A549 (cell line): ENCODE results near the gene CFAP97. TPM values are rescaled to one million over a fixed set of nuclear protein-coding genes. Genes with fewer than 3 reads are reported as not detected.

ENCODE experiments used
- ATAC-seq, 2 experiments: fragments of 200-7000 bp in 1 of 2; fragments of >200 bp in 1 of 2; cut with Nextera tagmentation in 1 of 2; cut with Tn5 transposase in 1 of 2; 3 replicates each; pipeline versions ENCODE4 v1.8.0 to v1.9.1; 2018 to 2020; ENCODE audit warnings: mild to moderate bottlenecking in 1 of 2, moderate library complexity in 1 of 2
- CTCF ChIA-PET: fragments of 300-600 bp; sonication (Branson Sonifier 250); formaldehyde crosslinking; extraction: SDS; loops from one replicate; lab custom pipeline; 2021; ENCODE audit warnings: antibody characterized with exemption, inconsistent platforms; lab: Yijun Ruan, JAX
- POLR2A ChIA-PET: fragments of 350-600 bp; formaldehyde crosslinking; extraction: SDS; loops from one replicate; lab custom pipeline; 2021; ENCODE audit warnings: antibody characterized with exemption, inconsistent platforms; lab: Yijun Ruan, JAX
- DNase-seq, 2 experiments: peaks; one replicate each; pipeline versions ENCODE4 v3.0.0 to v3.0.0-alpha.2; 2011 to 2016; ENCODE audit warnings: low read depth in 1 of 2, low spot score in 1 of 2
- FAIRE-seq: peaks from 2 replicates; lab custom pipeline; 2011; peaks lifted over from hg19 to GRCh38; lab: Jason Lieb, UNC
- H3K27ac ChIP-seq, 2 experiments: fragments of >200 bp; sonication (Bioruptor Twin); formaldehyde crosslinking; 3 replicates each; pipeline ENCODE4 v1.5.1; 2016 to 2017
- H3K4me1 ChIP-seq: fragments of >200 bp; sonication (Bioruptor Twin); formaldehyde crosslinking; 3 replicates; pipeline ENCODE4 v1.6.1; 2016
- H3K4me2 ChIP-seq: fragments of >200 bp; sonication (Bioruptor Twin); formaldehyde crosslinking; 3 replicates; pipeline ENCODE4 v1.6.1; 2016
- H3K4me3 ChIP-seq: fragments of >200 bp; sonication (Bioruptor Twin); formaldehyde crosslinking; 3 replicates; pipeline ENCODE4 v1.5.1; 2016
- H3K9me3 ChIP-seq: fragments of >200 bp; sonication (Bioruptor Twin); formaldehyde crosslinking; 3 replicates; pipeline ENCODE4 v1.6.1; 2016
- CBX8 ChIP-seq: fragments of 200-600 bp; sonication (generic); IDR thresholded peaks from 2 replicates; pipeline ENCODE4 v1.6.1; 2016
- CHD2 ChIP-seq: fragments of 150-350 bp; IDR thresholded peaks from 2 replicates; pipeline ENCODE4 v1.6.1; 2014; ENCODE audit warnings: low read length; ENCODE audit not compliant: partially characterized antibody
- EHF ChIP-seq: fragments of 250-450 bp; sonication (Bioruptor Pico); IDR thresholded peaks from 2 replicates; pipeline ENCODE4 v1.5.0; 2020; ENCODE audit warnings: mild to moderate bottlenecking
- EHMT2 ChIP-seq: fragments of 200-600 bp; sonication (generic); IDR thresholded peaks from 2 replicates; pipeline ENCODE4 v1.6.1; 2016; ENCODE audit warnings: antibody characterized with exemption, low read depth, mild to moderate bottlenecking, moderate library complexity
- FOSB ChIP-seq: fragments of 250-450 bp; sonication (Bioruptor Pico); IDR thresholded peaks from 2 replicates; pipeline ENCODE4 v1.5.0; 2020; ENCODE audit warnings: mild to moderate bottlenecking, moderate library complexity
- FOXS1 ChIP-seq: fragments of 250-450 bp; sonication (Bioruptor Pico); IDR thresholded peaks from 2 replicates; pipeline ENCODE4 v1.5.0; 2020; ENCODE audit warnings: mild to moderate bottlenecking, moderate library complexity
- GATA3 ChIP-seq: IDR thresholded peaks from 2 replicates; pipeline ENCODE4 v1.6.1; 2012; ENCODE audit warnings: borderline replicate concordance
- HEYL ChIP-seq: fragments of 250-450 bp; sonication (Bioruptor Pico); IDR thresholded peaks from 2 replicates; pipeline ENCODE4 v1.8.0; 2021; ENCODE audit warnings: mild to moderate bottlenecking, moderate library complexity
- HOXA7 ChIP-seq: fragments of 250-450 bp; sonication (Bioruptor Pico); IDR thresholded peaks from 2 replicates; pipeline ENCODE4 v1.5.0; 2020; ENCODE audit warnings: mild to moderate bottlenecking, moderate library complexity
- HOXB13 ChIP-seq: fragments of 250-450 bp; sonication (Bioruptor Pico); IDR thresholded peaks from 2 replicates; pipeline ENCODE4 v1.5.0; 2020; ENCODE audit warnings: low read depth, mild to moderate bottlenecking, moderate library complexity
- HOXB5 ChIP-seq: fragments of 250-450 bp; sonication (Bioruptor Pico); IDR thresholded peaks from 2 replicates; pipeline ENCODE4 v1.5.0; 2020; ENCODE audit warnings: mild to moderate bottlenecking, moderate library complexity
- JUN ChIP-seq, 2 experiments: fragments of >200 bp; sonication (Bioruptor Twin); formaldehyde crosslinking; IDR thresholded peaks; 2 replicates in 1 of 2; 3 replicates in 1 of 2; pipeline ENCODE4 v1.6.1; 2016 to 2017
- JUNB ChIP-seq: fragments of >200 bp; sonication (Bioruptor Twin); formaldehyde crosslinking; IDR thresholded peaks from 2 replicates; pipeline ENCODE4 v1.6.1; 2016
- KDM1A ChIP-seq: fragments of 200-600 bp; sonication (generic); IDR thresholded peaks from 2 replicates; pipeline ENCODE4 v1.6.1; 2016; ENCODE audit warnings: low read depth, mild to moderate bottlenecking
- NPAS2 ChIP-seq: fragments of 250-450 bp; sonication (Bioruptor Pico); IDR thresholded peaks from 2 replicates; pipeline ENCODE4 v1.8.0; 2022; ENCODE audit warnings: mild to moderate bottlenecking, moderate library complexity, borderline replicate concordance
- PHF8 ChIP-seq: fragments of 200-600 bp; sonication (generic); IDR thresholded peaks from 2 replicates; pipeline ENCODE4 v1.6.1; 2016; ENCODE audit warnings: low read depth, mild to moderate bottlenecking, antibody characterized with exemption, moderate library complexity, borderline replicate concordance
- POLR2AphosphoS2 ChIP-seq: conservative IDR thresholded peaks from 2 replicates; pipeline ENCODE4 v1.6.1; 2012; ENCODE audit warnings: low read length, improper control_type of control experiment, inconsistent platforms
- RAD21 ChIP-seq, 2 experiments: fragments of >200 bp in 1 of 2; sonication (Bioruptor Twin) in 1 of 2; formaldehyde crosslinking in 1 of 2; IDR thresholded peaks in 1 of 2; conservative IDR thresholded peaks in 1 of 2; 2 replicates in 1 of 2; 3 replicates in 1 of 2; pipeline ENCODE4 v1.6.1; 2012 to 2018; ENCODE audit warnings: inconsistent platforms in 1 of 2
- RARB ChIP-seq: fragments of 250-450 bp; sonication (Bioruptor Pico); IDR thresholded peaks from 2 replicates; pipeline ENCODE4 v1.8.0; 2021; ENCODE audit warnings: mild to moderate bottlenecking, moderate library complexity
- RCOR1 ChIP-seq: fragments of 150-350 bp; IDR thresholded peaks from 2 replicates; pipeline ENCODE4 v1.6.1; 2014; ENCODE audit warnings: antibody characterized with exemption, low read length, low read depth
- RFX5 ChIP-seq: fragments of 450-650 bp; IDR thresholded peaks from 2 replicates; pipeline ENCODE4 v1.7.1; 2014; ENCODE audit warnings: antibody characterized with exemption, mild to moderate bottlenecking, moderate library complexity
- SMC3 ChIP-seq: fragments of >200 bp; sonication (Bioruptor Twin); formaldehyde crosslinking; IDR thresholded peaks from 3 replicates; pipeline ENCODE4 v1.6.1; 2018; ENCODE audit warnings: inconsistent platforms
- SREBF2 ChIP-seq: fragments of 450-650 bp; IDR thresholded peaks from 2 replicates; pipeline ENCODE4 v1.6.1; 2014; ENCODE audit warnings: mild to moderate bottlenecking, moderate library complexity
- ZC3H11A ChIP-seq: fragments of 450-650 bp; IDR thresholded peaks from 2 replicates; pipeline ENCODE4 v1.6.1; 2014; ENCODE audit warnings: antibody characterized with exemption, mild to moderate bottlenecking
- ZFP36 ChIP-seq: fragments of 450-650 bp; IDR thresholded peaks from 2 replicates; pipeline ENCODE4 v1.6.1; 2014; ENCODE audit warnings: borderline replicate concordance; ENCODE audit not compliant: partially characterized antibody
- WGBS: methylation state at CpG from one replicate; pipeline ENCODE4 v1.1.6; 2017; ENCODE audit errors: missing lambda C conversion rate; 5-methylcytosine and 5-hydroxymethylcytosine counted together
- polyA plus RNA-seq, 4 experiments: library from polyadenylated mRNA; depleted of rRNA in 3 of 4; stranded (reverse); fragments of >200 nt; fragmentation: RNase III in 1 of 4; extraction: RNeasy Plus Mini Kit Qiagen cat#74134 plus additional on column Dnase treatment in 1 of 4; gene quantifications; 2 replicates in 3 of 4; 3 replicates in 1 of 4; pipeline ENCODE4 v1.2.3, GENCODE V29; 2011 to 2017
- TF ChIP-seq, protein P1 (sequence below): fragments of 250-450 bp; sonication (Bioruptor Pico); IDR thresholded peaks from 2 replicates; pipeline ENCODE4 v1.5.0; 2020; ENCODE audit warnings: low read depth, mild to moderate bottlenecking, moderate library complexity
- TF ChIP-seq, protein P2 (sequence below): fragments of 250-450 bp; sonication (Bioruptor Pico); IDR thresholded peaks from 2 replicates; pipeline ENCODE4 v1.5.0; 2021; ENCODE audit warnings: mild to moderate bottlenecking, moderate library complexity, borderline replicate concordance
- TF ChIP-seq, protein P3 (sequence below): fragments of 150-350 bp; IDR thresholded peaks from 2 replicates; pipeline ENCODE4 v1.6.1; 2014; ENCODE audit warnings: low read depth, mild to moderate bottlenecking, low read length
- TF ChIP-seq, protein P4 (sequence below): fragments of >200 bp; sonication (Bioruptor Twin); formaldehyde crosslinking; IDR thresholded peaks from 2 replicates; pipeline ENCODE4 v1.6.1; 2016
- TF ChIP-seq, protein P5 (sequence below): IDR thresholded peaks from 2 replicates; pipeline ENCODE4 v1.6.1; 2012; ENCODE audit warnings: low read depth, borderline replicate concordance
- TF ChIP-seq, protein P6 (sequence below): IDR thresholded peaks from 2 replicates; pipeline ENCODE4 v1.6.1; 2012

The CFAP97 gene
- polyA plus RNA-seq, 2 of the 4 experiments (the other 2 are of a cell fraction): 15.8 to 48.2 TPM

DNA sequence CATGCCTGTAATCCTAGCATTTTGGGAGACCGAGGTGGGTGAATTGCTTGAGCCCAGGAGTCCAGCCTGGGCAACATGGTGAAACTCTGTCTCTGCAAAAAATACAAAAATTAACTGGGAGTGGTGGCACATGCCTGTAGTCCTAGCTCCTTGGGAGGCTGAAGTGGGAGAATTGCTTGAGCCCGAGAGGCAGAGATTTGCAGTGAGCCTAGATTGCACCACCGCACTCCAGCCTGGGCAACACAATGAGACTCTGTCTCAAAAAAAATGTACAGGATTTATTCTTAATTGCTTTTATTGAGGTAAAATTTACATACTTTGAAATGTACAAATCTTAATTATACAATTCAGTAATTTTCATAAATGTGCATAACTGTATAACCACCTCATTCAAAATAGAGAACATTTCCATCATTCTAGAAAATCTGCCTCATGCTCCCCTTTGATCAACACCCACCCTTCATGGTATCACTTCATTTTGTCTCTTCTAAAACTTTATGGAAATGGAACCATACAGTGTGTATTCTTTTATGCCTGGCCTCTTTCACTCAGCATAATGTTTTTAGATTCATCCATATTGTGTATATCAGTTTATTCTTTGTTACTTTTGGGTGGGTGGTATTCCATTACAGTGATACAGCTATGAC lies 44.7 kb upstream of the CFAP97 start:
- ATAC-seq (no peak), FAIRE-seq (no peak), DNase-seq (no peak)
- peaks cover 16% of the 10 kb centered on the region; the same call in 2 of the 3 replicates for H3K4me1 ChIP-seq
- H3K4me2 ChIP-seq: no peak overlapping the region
- TF ChIP-seq NPAS2 (CRISPR knock-in tag) (no peak), RAD21 (conservative IDR thresholded peaks at IDR 0.05 in 1 of 2, IDR thresholded peaks at IDR 0.05 in 1 of 2) (no peak), ZC3H11A (no peak), RCOR1 (no peak), KDM1A (no peak), RARB (no peak), POLR2AphosphoS2 (no peak), FOXS1 (CRISPR knock-in tag) (no peak), HEYL (CRISPR knock-in tag) (no peak), CBX8 (no peak), GATA3 (no peak)
- TF ChIP-seq, protein P1, sequence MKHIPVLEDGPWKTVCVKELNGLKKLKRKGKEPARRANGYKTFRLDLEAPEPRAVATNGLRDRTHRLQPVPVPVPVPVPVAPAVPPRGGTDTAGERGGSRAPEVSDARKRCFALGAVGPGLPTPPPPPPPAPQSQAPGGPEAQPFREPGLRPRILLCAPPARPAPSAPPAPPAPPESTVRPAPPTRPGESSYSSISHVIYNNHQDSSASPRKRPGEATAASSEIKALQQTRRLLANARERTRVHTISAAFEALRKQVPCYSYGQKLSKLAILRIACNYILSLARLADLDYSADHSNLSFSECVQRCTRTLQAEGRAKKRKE (CRISPR knock-in tag): no peak
- TF ChIP-seq, protein P2, sequence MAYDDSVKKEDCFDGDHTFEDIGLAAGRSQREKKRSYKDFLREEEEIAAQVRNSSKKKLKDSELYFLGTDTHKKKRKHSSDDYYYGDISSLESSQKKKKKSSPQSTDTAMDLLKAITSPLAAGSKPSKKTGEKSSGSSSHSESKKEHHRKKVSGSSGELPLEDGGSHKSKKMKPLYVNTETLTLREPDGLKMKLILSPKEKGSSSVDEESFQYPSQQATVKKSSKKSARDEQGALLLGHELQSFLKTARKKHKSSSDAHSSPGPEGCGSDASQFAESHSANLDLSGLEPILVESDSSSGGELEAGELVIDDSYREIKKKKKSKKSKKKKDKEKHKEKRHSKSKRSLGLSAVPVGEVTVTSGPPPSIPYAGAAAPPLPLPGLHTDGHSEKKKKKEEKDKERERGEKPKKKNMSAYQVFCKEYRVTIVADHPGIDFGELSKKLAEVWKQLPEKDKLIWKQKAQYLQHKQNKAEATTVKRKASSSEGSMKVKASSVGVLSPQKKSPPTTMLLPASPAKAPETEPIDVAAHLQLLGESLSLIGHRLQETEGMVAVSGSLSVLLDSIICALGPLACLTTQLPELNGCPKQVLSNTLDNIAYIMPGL (CRISPR knock-in tag): no peak
- TF ChIP-seq, protein P3, sequence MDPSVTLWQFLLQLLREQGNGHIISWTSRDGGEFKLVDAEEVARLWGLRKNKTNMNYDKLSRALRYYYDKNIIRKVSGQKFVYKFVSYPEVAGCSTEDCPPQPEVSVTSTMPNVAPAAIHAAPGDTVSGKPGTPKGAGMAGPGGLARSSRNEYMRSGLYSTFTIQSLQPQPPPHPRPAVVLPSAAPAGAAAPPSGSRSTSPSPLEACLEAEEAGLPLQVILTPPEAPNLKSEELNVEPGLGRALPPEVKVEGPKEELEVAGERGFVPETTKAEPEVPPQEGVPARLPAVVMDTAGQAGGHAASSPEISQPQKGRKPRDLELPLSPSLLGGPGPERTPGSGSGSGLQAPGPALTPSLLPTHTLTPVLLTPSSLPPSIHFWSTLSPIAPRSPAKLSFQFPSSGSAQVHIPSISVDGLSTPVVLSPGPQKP: no peak
- TF ChIP-seq, protein P4, sequence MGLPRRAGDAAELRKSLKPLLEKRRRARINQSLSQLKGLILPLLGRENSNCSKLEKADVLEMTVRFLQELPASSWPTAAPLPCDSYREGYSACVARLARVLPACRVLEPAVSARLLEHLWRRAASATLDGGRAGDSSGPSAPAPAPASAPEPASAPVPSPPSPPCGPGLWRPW: no peak
- TF ChIP-seq, protein P5, sequence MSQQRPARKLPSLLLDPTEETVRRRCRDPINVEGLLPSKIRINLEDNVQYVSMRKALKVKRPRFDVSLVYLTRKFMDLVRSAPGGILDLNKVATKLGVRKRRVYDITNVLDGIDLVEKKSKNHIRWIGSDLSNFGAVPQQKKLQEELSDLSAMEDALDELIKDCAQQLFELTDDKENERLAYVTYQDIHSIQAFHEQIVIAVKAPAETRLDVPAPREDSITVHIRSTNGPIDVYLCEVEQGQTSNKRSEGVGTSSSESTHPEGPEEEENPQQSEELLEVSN: no peak
- CTCF ChIA-PET: no interaction called here
- H3K9me3 ChIP-seq: no peaks in the 10 kb centered on the region
- POLR2A ChIA-PET: no interaction called here
- 96% methylated on average over 3 of the region's 3 CpGs for WGBS
- H3K27ac ChIP-seq: no peak overlapping the region
- H3K4me3 ChIP-seq: no peak overlapping the region

DNA sequence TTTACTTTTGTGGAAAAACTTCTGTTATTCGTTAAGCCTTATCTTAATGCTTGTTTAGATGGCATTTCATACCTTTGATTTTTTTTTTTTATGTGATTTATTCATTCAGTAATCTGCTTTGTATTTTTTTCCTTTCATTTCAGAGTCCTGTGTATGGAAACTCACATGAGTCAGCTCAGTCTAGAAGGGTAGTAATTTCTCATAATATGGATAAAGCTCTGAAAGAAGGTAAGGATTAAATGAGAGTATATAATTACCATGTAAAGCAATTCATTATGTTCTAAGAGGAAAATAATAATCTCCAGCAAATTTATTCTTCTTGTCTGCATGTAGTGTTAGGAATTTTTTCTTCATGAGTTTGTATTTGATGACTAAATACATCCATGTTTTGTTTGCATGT lies 43.4 kb upstream of the CFAP97 start:
- H3K4me3 ChIP-seq: no peak overlapping the region
- WGBS: 88% methylated on average over 1 of the region's 1 CpG
- ChIA-PET CTCF (no interaction called here), POLR2A (interaction anchor here (0.6 kb wide), 1 partner anchor 46 kb away, joined by 3 read pairs; no protein-coding TSS in a partner anchor)
- FAIRE-seq (no peak), ATAC-seq (no peak), DNase-seq (no peak)
- H3K4me2 ChIP-seq: no peak overlapping the region; the same call in 2 of the 3 replicates
- peaks cover 25% of the 10 kb centered on the region; the same call in 2 of the 3 replicates for H3K4me1 ChIP-seq
- no peak overlapping the region for H3K27ac ChIP-seq
- no peaks in the 10 kb centered on the region for H3K9me3 ChIP-seq
- TF ChIP-seq EHF (CRISPR knock-in tag) (no peak), EHMT2 (no peak), HOXB5 (no peak), RFX5 (no peak), ZFP36 (no peak), HOXA7 (no peak), JUNB (no peak), HEYL (CRISPR knock-in tag) (no peak), HOXB13 (CRISPR knock-in tag) (no peak), CHD2 (no peak), SMC3 (no peak), SREBF2 (no peak), JUN (IDR thresholded peaks at IDR 0.05) (no peak), FOSB (CRISPR knock-in tag) (no peak), POLR2AphosphoS2 (no peak), RARB (no peak), PHF8 (no peak)
- TF ChIP-seq, protein P6, sequence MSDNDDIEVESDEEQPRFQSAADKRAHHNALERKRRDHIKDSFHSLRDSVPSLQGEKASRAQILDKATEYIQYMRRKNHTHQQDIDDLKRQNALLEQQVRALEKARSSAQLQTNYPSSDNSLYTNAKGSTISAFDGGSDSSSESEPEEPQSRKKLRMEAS: no peak
- TF ChIP-seq, protein P1 (CRISPR knock-in tag): no peak
